GM15510 (cell line): ENCODE measurements around the gene MICAL1.

ENCODE experiments used
- POLR2A ChIP-seq: IDR thresholded peaks from 3 replicates; pipeline ENCODE4 v1.6.1; 2011; ENCODE audit warnings: borderline replicate concordance; ENCODE audit not compliant: insufficient read length; ENCODE audit errors: extremely low read depth

MICAL1 gene

GRCh38 chr6:109440331-109441068 lies 15.1 kb downstream of the MICAL1 start, which contains the start of the genes PPIL6 and SMPD2:
Gene PPIL6 (minus strand): TSS chr6:109440628. CDS start chr6:109440590, 38 bp downstream.
Gene SMPD2 (plus strand): TSS chr6:109440724. CDS start chr6:109441122, 398 bp downstream.
- TF ChIP-seq POLR2A, result no peak

DNA sequence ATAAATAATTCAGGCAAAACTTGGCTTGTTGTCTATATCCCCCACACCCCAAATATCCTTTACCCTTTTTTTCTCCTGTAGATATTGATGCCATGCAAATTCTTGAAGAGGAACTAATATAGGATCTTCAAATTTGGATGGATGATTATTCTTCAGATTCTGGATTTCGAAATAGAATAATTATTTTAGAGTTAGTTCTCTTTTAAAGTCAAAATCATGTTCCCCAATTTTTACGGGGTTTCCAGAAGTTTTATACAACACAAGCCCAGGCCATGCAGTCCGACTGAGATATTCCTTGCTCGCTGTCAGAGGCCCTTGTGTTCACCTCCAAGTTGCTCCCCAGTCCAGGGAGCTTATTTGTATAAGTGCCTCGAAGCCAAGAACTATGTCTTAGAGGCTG lies 19.5 kb downstream of the MICAL1 start:
- no peak for TF ChIP-seq POLR2A

- no peak for TF ChIP-seq POLR2A
These were observed 21.1 kb downstream of the MICAL1 start for GRCh38 chr6:109434456-109434855.

DNA sequence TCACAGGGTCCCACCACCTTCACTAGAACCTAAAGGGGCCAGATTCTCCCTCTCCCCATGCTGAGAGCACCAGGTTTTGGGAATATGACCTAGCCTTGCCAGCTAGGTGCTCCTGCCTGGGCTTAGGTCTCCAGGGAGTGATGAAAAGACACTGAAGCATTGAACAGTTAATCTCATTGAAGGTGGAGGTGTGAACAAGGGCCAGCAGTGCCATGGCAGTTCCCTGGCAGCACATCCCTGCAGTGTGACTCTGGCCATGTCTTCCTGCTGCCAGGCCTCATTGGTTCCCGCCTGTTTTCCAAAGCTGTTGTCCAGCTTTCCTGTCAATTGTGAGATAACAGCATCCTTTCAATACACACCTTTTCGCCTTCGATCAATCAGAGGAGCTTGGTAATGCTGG lies 26.1 kb downstream of the MICAL1 start:
- TF ChIP-seq POLR2A, result no peak

DNA sequence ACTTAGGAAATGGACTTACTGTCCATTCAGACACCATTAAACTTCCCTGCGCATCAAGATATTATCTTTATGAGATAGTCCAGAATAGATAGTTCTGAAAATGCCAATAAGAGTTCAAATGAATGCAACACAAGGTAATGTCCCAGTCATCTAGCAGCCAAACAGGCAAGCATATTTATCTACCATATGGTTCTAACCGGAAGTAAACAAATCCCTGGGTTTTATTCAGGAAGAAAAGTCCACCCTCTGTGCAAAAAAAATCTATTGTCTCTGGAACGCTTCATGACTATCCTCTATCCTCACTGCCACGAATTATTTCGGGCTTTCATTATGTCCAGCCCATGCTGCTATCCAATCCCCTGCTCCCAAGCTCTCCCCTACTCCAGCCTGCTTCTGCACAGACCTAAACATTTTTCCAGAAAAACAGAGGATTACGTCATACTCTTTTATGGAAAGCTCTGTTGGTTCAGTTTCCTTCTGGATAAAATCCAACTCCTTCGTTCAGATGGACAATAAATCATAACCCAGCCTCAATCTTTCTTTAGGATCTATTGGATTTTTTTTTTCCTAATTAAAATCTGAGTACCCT lies 26.6 kb downstream of the MICAL1 start:
- TF ChIP-seq POLR2A, result no peak

DNA sequence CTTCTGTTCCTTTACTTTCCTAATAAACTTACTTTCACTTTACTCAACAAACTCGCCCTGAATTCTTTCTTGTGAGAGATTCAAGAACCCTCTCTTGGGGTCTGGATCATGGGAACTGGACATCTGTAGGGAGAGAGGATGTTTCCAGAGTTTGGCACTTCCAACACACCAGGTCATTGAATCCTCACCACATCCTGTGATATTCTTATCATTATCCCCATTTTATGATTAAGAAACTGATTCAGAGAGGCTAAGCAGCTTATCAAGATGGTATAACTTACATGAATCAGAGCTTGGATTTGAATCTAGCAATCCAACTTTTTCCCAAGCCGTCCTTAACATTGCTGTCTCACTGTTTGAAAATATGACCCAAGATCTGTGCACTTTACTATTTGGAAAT lies 30.6 kb downstream of the MICAL1 start:
- TF ChIP-seq POLR2A, result no peak

DNA sequence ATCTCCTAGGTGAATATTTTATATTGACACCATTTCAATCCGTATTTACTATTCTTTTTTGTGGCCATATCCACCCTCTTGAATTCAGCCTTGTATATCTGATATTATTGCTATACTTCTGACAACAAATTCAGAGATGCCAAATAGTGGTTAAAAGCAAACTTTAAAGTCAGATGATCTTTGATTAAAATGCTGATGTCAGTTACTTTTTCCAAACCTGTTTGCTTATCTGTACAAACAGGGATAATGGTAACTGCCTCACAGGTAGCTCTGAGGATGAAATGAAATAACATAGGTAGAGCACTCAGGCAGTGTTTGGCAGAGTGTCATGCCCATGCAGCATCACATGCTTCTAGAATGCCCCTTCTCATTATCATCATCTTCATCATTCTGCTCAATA lies 34.4 kb downstream of the MICAL1 start:
- no peak for TF ChIP-seq POLR2A

DNA sequence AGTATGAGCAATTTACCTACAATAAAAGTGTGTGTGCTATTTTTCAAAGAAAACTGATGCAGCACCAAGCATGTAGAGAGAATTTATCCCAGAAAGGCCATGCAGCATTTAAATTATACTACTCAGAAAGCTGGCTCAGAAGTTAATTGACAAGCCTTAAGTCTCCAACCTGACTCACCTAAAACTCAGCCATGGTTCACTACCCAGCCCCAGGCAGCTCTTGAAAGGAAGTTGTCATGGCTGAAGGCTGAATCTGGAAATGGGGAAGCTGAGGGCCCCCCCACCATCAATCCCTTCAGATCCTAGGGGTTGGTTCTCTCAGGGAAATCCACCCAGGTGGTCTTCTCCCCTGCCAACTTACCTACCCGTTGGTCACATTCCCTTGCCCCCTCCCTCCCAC lies 34.8 kb downstream of the MICAL1 start:
- TF ChIP-seq POLR2A, result no peak

GRCh38 chr6:109417646-109418045 lies 37.9 kb downstream of the MICAL1 start:
- TF ChIP-seq POLR2A, result no peak

GRCh38 chr6:109411034-109411433 lies 44.5 kb downstream of the MICAL1 start:
- no peak for TF ChIP-seq POLR2A

DNA sequence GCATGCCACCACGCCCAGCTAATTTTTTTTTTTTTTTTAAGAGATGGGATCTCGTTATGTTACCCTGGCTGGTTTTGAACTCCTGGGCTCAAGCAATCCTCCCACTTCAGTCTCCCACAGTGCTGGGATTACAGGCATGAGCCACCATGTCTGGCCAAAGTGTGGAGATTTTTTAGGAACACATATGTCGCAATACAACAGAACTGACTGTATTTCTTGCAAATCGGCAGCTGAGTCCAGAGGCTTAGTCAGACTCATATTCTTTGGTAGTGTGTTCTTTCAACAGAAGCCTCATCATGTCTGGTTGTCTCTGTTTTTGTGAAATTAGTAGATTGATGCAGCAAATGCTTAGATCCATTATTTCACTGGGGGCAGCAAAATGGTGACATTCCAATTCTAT lies 49.4 kb downstream of the MICAL1 start:
- no peak for TF ChIP-seq POLR2A

DNA sequence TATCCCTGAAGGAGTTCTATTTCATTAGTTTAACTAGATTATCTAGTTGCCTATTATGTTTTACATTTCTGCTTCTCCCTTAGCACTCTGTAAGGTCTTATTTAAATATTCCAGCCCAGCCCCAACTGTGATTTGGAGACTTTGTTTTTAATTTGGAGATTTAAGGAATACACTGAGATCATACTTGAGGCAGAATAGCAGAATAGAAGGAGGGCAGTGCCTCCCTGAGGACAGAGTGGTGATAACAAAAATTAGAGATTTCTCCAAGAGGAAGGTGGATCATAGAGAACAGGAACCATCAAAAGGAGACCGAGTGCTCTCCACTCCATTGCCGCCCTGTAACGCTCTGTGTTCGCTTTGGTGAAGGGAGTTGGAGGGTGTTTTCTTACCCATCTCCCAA lies 58.6 kb downstream of the MICAL1 start:
- no peak for TF ChIP-seq POLR2A

DNA sequence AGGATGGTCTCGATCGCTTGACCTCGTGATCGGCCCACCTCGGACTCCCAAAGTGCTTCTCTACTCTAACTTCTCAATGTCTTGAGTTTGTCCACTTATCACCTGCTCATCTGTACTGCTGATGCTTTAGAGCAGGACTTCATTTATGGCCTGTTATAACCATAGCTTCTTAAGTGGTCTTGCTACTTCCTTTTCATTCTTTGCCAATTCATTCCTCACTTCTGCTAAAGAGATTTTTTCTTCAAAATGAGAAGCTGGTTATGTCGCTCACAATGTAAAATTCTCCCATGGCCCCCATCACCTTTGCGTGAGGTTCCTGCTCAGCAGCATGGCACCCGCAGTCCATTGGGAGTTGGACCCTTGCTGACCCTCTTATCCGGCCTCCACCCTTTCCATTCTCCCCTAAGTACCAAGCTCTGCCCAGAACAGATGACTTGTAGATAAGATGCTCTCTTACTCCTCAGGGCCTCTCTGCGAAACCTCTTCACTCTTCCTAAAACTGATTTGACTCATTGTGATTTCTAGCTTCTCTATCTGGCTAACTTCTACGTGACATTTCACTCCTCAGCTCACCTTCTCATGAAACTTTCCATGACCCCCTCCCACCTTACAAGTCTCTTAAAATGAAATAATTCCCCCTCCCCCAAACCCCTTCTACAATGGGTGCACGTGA lies 59.4 kb downstream of the MICAL1 start:
- no peak for TF ChIP-seq POLR2A
